GDM1 (cell line): ENCODE data around the gene NRCAM.

ENCODE experiments used
- DNase-seq: peaks from one replicate; lab custom pipeline; 2025; lab: John Stamatoyannopoulos, UW

NRCAM gene

GRCh38 chr7:108201766-108202165 lies 254.5 kb downstream of the NRCAM start:
- no peak for DNase-seq

GRCh38 chr7:108200326-108200725 lies 255.9 kb downstream of the NRCAM start:
- DNase-seq, result no peak

GRCh38 chr7:108197371-108198091 lies 258.7 kb downstream of the NRCAM start:
- no peak for DNase-seq

GRCh38 chr7:108196004-108196403 lies 260.2 kb downstream of the NRCAM start:
- no peak for DNase-seq

GRCh38 chr7:108193594-108194498 lies 262.4 kb downstream of the NRCAM start:
- no peak for DNase-seq

- DNase-seq, result no peak
Observed at GRCh38 chr7:108190891-108191290, 265.3 kb downstream of the NRCAM start.

- DNase-seq, result no peak
Observed at GRCh38 chr7:108189733-108190388, 266.4 kb downstream of the NRCAM start.

- no peak for DNase-seq
Observed at GRCh38 chr7:108188724-108189123, 267.5 kb downstream of the NRCAM start.

GRCh38 chr7:108181073-108181985 lies 274.9 kb downstream of the NRCAM start:
- no peak for DNase-seq

GRCh38 chr7:108178398-108178797 lies 277.8 kb downstream of the NRCAM start:
- DNase-seq, result no peak

- DNase-seq, result no peak
Observed at GRCh38 chr7:108171164-108171563, 285.1 kb downstream of the NRCAM start.

GRCh38 chr7:108170251-108170650 lies 286.0 kb downstream of the NRCAM start:
- DNase-seq, result no peak

GRCh38 chr7:108167460-108167859 lies 288.8 kb downstream of the NRCAM start:
- no peak for DNase-seq

GRCh38 chr7:108166687-108167086 lies 289.5 kb downstream of the NRCAM start:
- no peak for DNase-seq

- no peak for DNase-seq
Observed at GRCh38 chr7:108165723-108166122, 290.5 kb downstream of the NRCAM start.

GRCh38 chr7:108164946-108165345 lies 291.3 kb downstream of the NRCAM start:
- DNase-seq, result no peak

- no peak for DNase-seq
Observed at GRCh38 chr7:108164342-108164741, 291.9 kb downstream of the NRCAM start.

GRCh38 chr7:108158776-108159175 lies 297.5 kb downstream of the NRCAM start:
- DNase-seq, result no peak

GRCh38 chr7:108157606-108158335 lies 298.5 kb downstream of the NRCAM start:
- DNase-seq, result no peak

GRCh38 chr7:108156897-108157605 lies 299.2 kb downstream of the NRCAM start:
- no peak for DNase-seq
